Progenitor cell of endocrine pancreas (in vitro differentiated cells): ENCODE measurements around the gene KIF1B. TPM values are rescaled to one million over a fixed set of nuclear protein-coding genes. Genes with fewer than 3 reads are reported as not detected.
"Not testable (repeated sequence)": the region's sequence is repeated elsewhere in the genome, so short reads cannot be mapped to it uniquely, and the experiment has no call there.

Experiments used
- DNase-seq: peaks from one replicate; pipeline ENCODE4 v3.0.0; 2021; ENCODE audit warnings: low spot score; ENCODE audit not compliant: unreplicated experiment
- H3K27ac Mint-ChIP-seq: 2 replicates; pipeline ENCODE4 v1.8.0; 2021; ENCODE audit warnings: mild to moderate bottlenecking, moderate library complexity, mixed read lengths
- H3K27me3 Mint-ChIP-seq: 2 replicates; pipeline ENCODE4 v1.8.0; 2021; ENCODE audit warnings: mixed read lengths
- H3K36me3 Mint-ChIP-seq: 2 replicates; pipeline ENCODE4 v1.8.0; 2022; ENCODE audit warnings: mixed read lengths; ENCODE audit not compliant: insufficient read depth
- H3K4me1 Mint-ChIP-seq: 2 replicates; pipeline ENCODE4 v1.8.0; 2021; ENCODE audit warnings: low read depth, mixed read lengths
- H3K4me3 Mint-ChIP-seq: 2 replicates; pipeline ENCODE4 v1.8.0; 2021; ENCODE audit warnings: low read depth, mild to moderate bottlenecking, moderate library complexity, mixed read lengths
- H3K9me3 Mint-ChIP-seq: 2 replicates; pipeline ENCODE4 v1.8.0; 2021; ENCODE audit warnings: low read depth, mixed read lengths
- total RNA-seq: library from RNA; stranded (reverse); gene quantifications from 2 replicates; pipeline ENCODE4 v1.2.1, GENCODE V29; 2021
- TF ChIP-seq, protein P1 (sequence below): fragments of 200-600 bp; sonication (generic); IDR thresholded peaks from one replicate; pipeline ENCODE4 v1.5.0; 2021; ENCODE audit warnings: antibody characterized with exemption, mild to moderate bottlenecking; ENCODE audit not compliant: unreplicated experiment

The KIF1B gene
- total RNA-seq, 1 donor from 2014 or later: 78.7 TPM

- TF ChIP-seq, protein P1, sequence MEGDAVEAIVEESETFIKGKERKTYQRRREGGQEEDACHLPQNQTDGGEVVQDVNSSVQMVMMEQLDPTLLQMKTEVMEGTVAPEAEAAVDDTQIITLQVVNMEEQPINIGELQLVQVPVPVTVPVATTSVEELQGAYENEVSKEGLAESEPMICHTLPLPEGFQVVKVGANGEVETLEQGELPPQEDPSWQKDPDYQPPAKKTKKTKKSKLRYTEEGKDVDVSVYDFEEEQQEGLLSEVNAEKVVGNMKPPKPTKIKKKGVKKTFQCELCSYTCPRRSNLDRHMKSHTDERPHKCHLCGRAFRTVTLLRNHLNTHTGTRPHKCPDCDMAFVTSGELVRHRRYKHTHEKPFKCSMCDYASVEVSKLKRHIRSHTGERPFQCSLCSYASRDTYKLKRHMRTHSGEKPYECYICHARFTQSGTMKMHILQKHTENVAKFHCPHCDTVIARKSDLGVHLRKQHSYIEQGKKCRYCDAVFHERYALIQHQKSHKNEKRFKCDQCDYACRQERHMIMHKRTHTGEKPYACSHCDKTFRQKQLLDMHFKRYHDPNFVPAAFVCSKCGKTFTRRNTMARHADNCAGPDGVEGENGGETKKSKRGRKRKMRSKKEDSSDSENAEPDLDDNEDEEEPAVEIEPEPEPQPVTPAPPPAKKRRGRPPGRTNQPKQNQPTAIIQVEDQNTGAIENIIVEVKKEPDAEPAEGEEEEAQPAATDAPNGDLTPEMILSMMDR: no peak
- H3K27ac Mint-ChIP-seq: peak overlapping the region; percentile 88
These were observed 32.4 kb downstream of the KIF1B start for GRCh38 chr1:10242811-10243210.

DNA sequence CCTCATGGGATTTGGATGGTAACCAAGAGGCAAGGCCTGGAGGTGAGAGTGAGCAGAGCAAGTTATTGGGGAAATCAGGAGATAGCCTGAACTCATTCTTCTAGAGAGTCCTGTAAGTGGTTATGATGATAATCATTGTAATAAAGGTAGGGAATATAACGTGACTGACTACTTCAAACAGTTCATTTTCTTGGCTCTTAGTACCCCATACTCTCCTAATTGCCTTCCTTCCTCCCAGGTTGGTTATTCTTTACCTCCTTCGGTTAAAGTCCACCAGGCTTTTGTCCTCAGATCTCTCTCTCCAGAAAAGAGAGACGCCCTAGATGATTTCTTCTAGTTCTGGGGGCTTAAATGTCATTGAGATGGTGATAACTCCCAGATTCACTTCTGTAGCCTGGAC, 35.3 kb downstream of the KIF1B start:
- no peak for DNase-seq
- H3K27me3 Mint-ChIP-seq: no peaks in the 10 kb centered on the region
- H3K9me3 Mint-ChIP-seq: peaks cover 3% of the 10 kb centered on the region
- no peak overlapping the region for H3K4me3 Mint-ChIP-seq
- H3K36me3 Mint-ChIP-seq: peaks cover 16% of the 10 kb centered on the region
- H3K4me1 Mint-ChIP-seq: peaks cover 4% of the 10 kb centered on the region
- peak overlapping the region; percentile 13 for H3K27ac Mint-ChIP-seq
- TF ChIP-seq, protein P1: no peak

More at GRCh38 chr1:10242811-10243210, 32.4 kb downstream of the KIF1B start:
- H3K9me3 Mint-ChIP-seq: peaks cover 3% of the 10 kb centered on the region
- H3K4me3 Mint-ChIP-seq: no peak overlapping the region
- peaks cover 11% of the 10 kb centered on the region for H3K36me3 Mint-ChIP-seq
- no peaks in the 10 kb centered on the region for H3K27me3 Mint-ChIP-seq
- no peak for DNase-seq
- peaks cover 4% of the 10 kb centered on the region for H3K4me1 Mint-ChIP-seq

- Mint-ChIP-seq H3K4me3 (no peak overlapping the region), H3K36me3 (peaks cover 12% of the 10 kb centered on the region), H3K27me3 (no peaks in the 10 kb centered on the region), H3K27ac (no peak overlapping the region), H3K4me1 (peaks cover 5% of the 10 kb centered on the region), H3K9me3 (no peaks in the 10 kb centered on the region)
- TF ChIP-seq, protein P1: no peak
- no peak for DNase-seq
These were observed 39.6 kb downstream of the KIF1B start for GRCh38 chr1:10249808-10250457.

- DNase-seq: no peak
- Mint-ChIP-seq H3K9me3 (no peaks in the 10 kb centered on the region), H3K27ac (no peak overlapping the region), H3K4me3 (no peak overlapping the region), H3K36me3 (peaks cover 12% of the 10 kb centered on the region), H3K27me3 (no peaks in the 10 kb centered on the region), H3K4me1 (peaks cover 3% of the 10 kb centered on the region)
- TF ChIP-seq, protein P1: no peak
These were observed 40.3 kb downstream of the KIF1B start for GRCh38 chr1:10250663-10251062.

DNA sequence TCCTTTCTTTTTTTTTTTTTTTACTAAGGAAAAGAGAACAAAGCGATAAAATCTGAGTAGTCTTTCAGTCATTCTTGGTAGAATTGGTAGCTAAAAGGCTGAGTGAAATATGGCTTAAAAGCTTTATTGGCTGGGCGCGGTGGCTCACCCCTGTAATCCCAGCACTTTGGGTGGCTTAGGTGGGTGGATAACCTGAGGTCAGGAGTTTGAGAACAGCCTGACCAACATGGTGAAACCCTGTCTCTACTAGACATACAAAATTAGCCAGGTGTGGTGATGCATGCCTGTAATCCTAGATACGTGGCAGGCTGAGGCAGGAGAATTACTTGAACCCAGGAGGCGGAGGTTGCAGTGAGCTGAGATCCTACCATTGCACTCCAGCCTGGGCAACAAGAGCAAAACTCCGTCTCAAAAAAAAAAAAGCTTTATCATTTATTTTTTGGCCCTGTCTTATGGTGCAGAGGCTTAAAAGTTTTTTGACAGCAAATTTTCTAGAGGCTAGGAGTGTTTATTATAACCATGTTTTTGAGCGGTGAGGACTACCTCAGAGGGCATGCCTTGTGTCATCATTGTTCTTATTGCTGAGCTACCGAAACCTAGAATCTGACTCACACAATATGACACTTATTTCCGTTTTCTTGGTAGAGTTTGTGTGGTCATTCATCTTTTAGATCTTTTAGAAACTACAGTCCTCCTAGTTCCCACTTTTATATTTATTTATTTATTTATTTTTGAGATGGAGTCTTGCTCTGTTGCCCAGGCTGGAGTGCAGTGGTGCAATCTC, 41.1 kb downstream of the KIF1B start:
- not testable (repeated sequence) for DNase-seq, H3K27me3 Mint-ChIP-seq, H3K4me3 Mint-ChIP-seq, H3K9me3 Mint-ChIP-seq, H3K4me1 Mint-ChIP-seq, H3K27ac Mint-ChIP-seq
- H3K36me3 Mint-ChIP-seq: peaks cover 10% of the 10 kb centered on the region
